Hepatocyte (in vitro differentiated cells): Measurements from ENCODE around the gene BRCA1. TPM values are rescaled to one million over a fixed set of nuclear protein-coding genes. Genes with fewer than 3 reads are reported as not detected.

ENCODE experiments used
- DNase-seq: peaks from one replicate; pipeline ENCODE4 v3.0.0-alpha.2; 2016; ENCODE audit warnings: low spot score
- H2AFZ ChIP-seq: fragments of 200-600 bp; sonication (generic); 2 replicates; pipeline ENCODE4 v1.6.0; 2016; ENCODE audit warnings: antibody characterized with exemption, mild to moderate bottlenecking
- H3K27ac ChIP-seq: fragments of 200-600 bp; sonication (generic); 2 replicates; pipeline ENCODE4 v1.5.1; 2016; ENCODE audit warnings: mild to moderate bottlenecking
- H3K27me3 ChIP-seq: fragments of 200-600 bp; sonication (generic); 2 replicates; pipeline ENCODE4 v1.6.1; 2016
- H3K36me3 ChIP-seq: fragments of 200-600 bp; sonication (generic); replicated peaks from 2 replicates; pipeline ENCODE4 v1.5.1; 2016; ENCODE audit warnings: low read depth; ENCODE audit not compliant: insufficient read depth
- H3K4me1 ChIP-seq: fragments of 200-600 bp; sonication (generic); 2 replicates; pipeline ENCODE4 v1.5.1; 2016; ENCODE audit warnings: mild to moderate bottlenecking, moderate library complexity; ENCODE audit not compliant: insufficient read depth
- H3K4me2 ChIP-seq: fragments of 200-600 bp; sonication (generic); 2 replicates; pipeline ENCODE4 v1.6.0; 2016
- H3K4me3 ChIP-seq: fragments of 200-600 bp; sonication (generic); 2 replicates; pipeline ENCODE4 v1.5.1; 2016; ENCODE audit warnings: mild to moderate bottlenecking
- H3K79me2 ChIP-seq: fragments of 200-600 bp; sonication (generic); 2 replicates; pipeline ENCODE4 v1.6.0; 2017; ENCODE audit warnings: mild to moderate bottlenecking
- H3K9me2 ChIP-seq: fragments of 200-600 bp; sonication (generic); replicated peaks from 2 replicates; pipeline ENCODE4 v1.6.0; 2017; ENCODE audit warnings: mild to moderate bottlenecking; ENCODE audit not compliant: insufficient read depth
- H3K9me3 ChIP-seq: fragments of 200-600 bp; sonication (generic); 2 replicates; pipeline ENCODE4 v1.5.1; 2016; ENCODE audit warnings: low read depth, mild to moderate bottlenecking
- H4K20me1 ChIP-seq: fragments of 200-600 bp; sonication (generic); 2 replicates; pipeline ENCODE4 v1.6.0; 2016; ENCODE audit warnings: mild to moderate bottlenecking; ENCODE audit not compliant: insufficient read depth, poor library complexity, severe bottlenecking
- CTCF ChIP-seq: fragments of 200-600 bp; sonication (generic); IDR thresholded peaks from 2 replicates; pipeline ENCODE4 v1.5.1; 2016; ENCODE audit warnings: antibody characterized with exemption, mild to moderate bottlenecking; ENCODE audit not compliant: poor library complexity
- EZH2 ChIP-seq: fragments of 200-600 bp; sonication (generic); IDR thresholded peaks from 2 replicates; pipeline ENCODE4 v1.6.1; 2016; ENCODE audit warnings: antibody characterized with exemption, mild to moderate bottlenecking, borderline replicate concordance
- EZH2phosphoT487 ChIP-seq: fragments of 200-600 bp; sonication (generic); IDR thresholded peaks from one replicate; pipeline ENCODE4 v1.6.1; 2018; ENCODE audit warnings: antibody characterized with exemption, mild to moderate bottlenecking, low read depth, moderate library complexity; ENCODE audit not compliant: unreplicated experiment, severe bottlenecking
- WGBS: methylation state at CpG from one replicate; pipeline ENCODE4 v1.1.6; 2016; ENCODE audit warnings: low lambda C conversion rate; ENCODE audit errors: missing lambda C conversion rate; 5-methylcytosine and 5-hydroxymethylcytosine counted together
- polyA plus RNA-seq: library from polyadenylated mRNA; unstranded; fragments of >200 nt; fragmentation: Nextera tagmentation; extraction: Ambion mirVana; gene quantifications from 2 replicates; pipeline ENCODE4 v1.2.1, GENCODE V29; 2016
- total RNA-seq: library from RNA; depleted of rRNA; stranded (reverse); fragments of >200 nt; gene quantifications from 2 replicates; pipeline ENCODE4 v1.2.3, GENCODE V29; 2014

The BRCA1 gene
- total and polyA plus RNA-seq, 2 experiments from 2014 or later: 7.0 to 8.0 TPM

- WGBS: 67% methylated on average over 6 of the region's 6 CpGs
- no peaks in the 10 kb centered on the region for H3K9me2 ChIP-seq
- TF ChIP-seq EZH2: no peak
- TF ChIP-seq EZH2phosphoT487: no peak
- TF ChIP-seq CTCF: no peak
- peaks cover 24% of the 10 kb centered on the region for H3K4me1 ChIP-seq
- H3K27ac ChIP-seq: peak overlapping the region; percentile 99
- H2AFZ ChIP-seq: no peak overlapping the region
- no peaks in the 10 kb centered on the region for H3K27me3 ChIP-seq
- H4K20me1 ChIP-seq: peaks cover 15% of the 10 kb centered on the region
- H3K79me2 ChIP-seq: peaks cover 47% of the 10 kb centered on the region
- H3K9me3 ChIP-seq: no peaks in the 10 kb centered on the region
- peak overlapping the region; percentile 88 for H3K4me2 ChIP-seq
- no peaks in the 10 kb centered on the region for H3K36me3 ChIP-seq
- no peak overlapping the region for H3K4me3 ChIP-seq
- no peak for DNase-seq
These were observed 105.0 kb downstream of the BRCA1 start for GRCh38 chr17:43020030-43020621.

GRCh38 chr17:43019418-43019817 is 105.7 kb downstream of the BRCA1 start:
- Histone ChIP-seq H3K4me2 (peak overlapping the region; percentile 88), H3K9me3 (no peaks in the 10 kb centered on the region), H4K20me1 (peaks cover 15% of the 10 kb centered on the region), H3K4me3 (no peak overlapping the region), H3K27ac (peak overlapping the region; percentile 99), H3K36me3 (no peaks in the 10 kb centered on the region), H3K9me2 (no peaks in the 10 kb centered on the region), H2AFZ (no peak overlapping the region), H3K4me1 (peaks cover 24% of the 10 kb centered on the region), H3K79me2 (peaks cover 47% of the 10 kb centered on the region), H3K27me3 (no peaks in the 10 kb centered on the region)
- DNase-seq: no peak
- WGBS: 29% methylated on average over 7 of the region's 7 CpGs
- TF ChIP-seq EZH2phosphoT487 (no peak), CTCF (no peak), EZH2 (no peak)

- peaks cover 47% of the 10 kb centered on the region for H3K79me2 ChIP-seq
- no peak for TF ChIP-seq EZH2phosphoT487
- TF ChIP-seq CTCF: no peak
- TF ChIP-seq EZH2: no peak
These were observed 106.2 kb downstream of the BRCA1 start for GRCh38 chr17:43018932-43019331.

More at GRCh38 chr17:43018932-43019331, 106.2 kb downstream of the BRCA1 start:
- Histone ChIP-seq H3K9me3 (no peaks in the 10 kb centered on the region), H3K9me2 (no peaks in the 10 kb centered on the region), H3K4me2 (peak overlapping the region; percentile 88), H3K27me3 (no peaks in the 10 kb centered on the region), H3K36me3 (no peaks in the 10 kb centered on the region), H3K4me1 (peaks cover 24% of the 10 kb centered on the region), H3K27ac (peak overlapping the region; percentile 99), H4K20me1 (peaks cover 15% of the 10 kb centered on the region), H2AFZ (no peak overlapping the region), H3K4me3 (no peak overlapping the region)
- no peak for DNase-seq
- 72% methylated on average over 4 of the region's 4 CpGs for WGBS
